Stimulated activated CD4-positive, alpha-beta T cell treated with anti-CD3 and anti-CD28 coated beads, TNF-alpha, amount 100 ng/mL, for 24 hours (primary cell): ENCODE data around the gene PHYHD1.
A peak's percentile ranks its signal among the peaks of the same experiment; 100 is the strongest.

ENCODE experiments used
- DNase-seq, 3 experiments: peaks; one replicate each; pipeline ENCODE4 v3.0.0-alpha.2; 2020; ENCODE audit warnings: low read depth in 3 of 3

Gene PHYHD1

DNA sequence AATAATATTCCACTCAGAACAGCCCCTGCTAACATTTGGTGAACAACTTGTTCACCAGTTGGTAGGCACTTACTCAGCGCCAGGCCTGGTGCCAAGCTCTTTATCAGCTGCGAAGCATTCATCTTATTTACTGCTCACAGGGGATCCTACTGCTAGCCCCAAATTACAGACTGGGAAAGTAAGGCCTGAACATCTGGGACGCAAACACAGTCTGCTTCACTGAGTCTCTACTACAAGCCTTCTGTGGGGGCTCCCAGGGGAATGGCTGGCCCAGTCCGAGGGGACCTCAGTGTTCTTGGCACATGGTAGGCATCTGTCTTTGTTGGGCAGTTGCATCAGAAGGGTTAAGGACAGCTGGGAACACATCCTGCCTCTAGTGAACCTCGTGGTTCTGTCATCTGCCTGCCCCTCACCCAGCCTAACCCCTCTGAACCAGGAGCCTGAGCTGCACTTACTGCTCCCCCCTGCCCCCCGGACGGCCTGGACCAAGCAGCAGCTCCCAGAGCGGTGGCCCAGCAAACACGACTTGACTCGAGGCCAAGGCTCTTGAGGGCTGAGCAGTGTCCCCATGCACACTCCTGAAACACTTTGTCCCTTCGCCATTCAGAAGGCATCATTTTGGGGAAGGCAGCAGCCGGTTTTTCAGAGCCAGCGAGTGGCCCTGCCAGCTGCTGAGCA is at the start of gene PHYHD1:
PHYHD1 (plus strand) TSS at position 602 of the 678 bp plus-strand sequence. CDS start 1,342 bp downstream, outside the sequence.
- DNase-seq, result no peak

DNA sequence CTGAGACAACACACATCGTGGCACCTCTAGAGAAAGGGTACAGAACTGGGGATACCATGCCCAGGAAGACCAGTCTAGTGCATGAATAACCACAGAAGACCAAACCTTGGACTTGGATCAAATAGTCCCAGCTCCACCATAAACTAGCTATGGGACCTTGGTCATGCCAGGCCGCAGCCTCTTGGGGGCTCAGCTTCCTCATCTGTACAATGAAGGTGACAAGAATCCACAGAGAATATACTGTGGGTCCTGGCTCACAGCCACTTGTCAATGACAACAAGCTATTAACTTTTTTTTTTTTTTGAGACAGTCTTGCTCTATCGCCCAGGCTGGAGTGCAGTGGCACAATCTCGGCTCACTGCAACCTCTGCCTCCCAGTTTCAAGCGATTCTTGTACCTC is 42.9 kb upstream of the PHYHD1 start:
- DNase-seq, result no peak

DNA sequence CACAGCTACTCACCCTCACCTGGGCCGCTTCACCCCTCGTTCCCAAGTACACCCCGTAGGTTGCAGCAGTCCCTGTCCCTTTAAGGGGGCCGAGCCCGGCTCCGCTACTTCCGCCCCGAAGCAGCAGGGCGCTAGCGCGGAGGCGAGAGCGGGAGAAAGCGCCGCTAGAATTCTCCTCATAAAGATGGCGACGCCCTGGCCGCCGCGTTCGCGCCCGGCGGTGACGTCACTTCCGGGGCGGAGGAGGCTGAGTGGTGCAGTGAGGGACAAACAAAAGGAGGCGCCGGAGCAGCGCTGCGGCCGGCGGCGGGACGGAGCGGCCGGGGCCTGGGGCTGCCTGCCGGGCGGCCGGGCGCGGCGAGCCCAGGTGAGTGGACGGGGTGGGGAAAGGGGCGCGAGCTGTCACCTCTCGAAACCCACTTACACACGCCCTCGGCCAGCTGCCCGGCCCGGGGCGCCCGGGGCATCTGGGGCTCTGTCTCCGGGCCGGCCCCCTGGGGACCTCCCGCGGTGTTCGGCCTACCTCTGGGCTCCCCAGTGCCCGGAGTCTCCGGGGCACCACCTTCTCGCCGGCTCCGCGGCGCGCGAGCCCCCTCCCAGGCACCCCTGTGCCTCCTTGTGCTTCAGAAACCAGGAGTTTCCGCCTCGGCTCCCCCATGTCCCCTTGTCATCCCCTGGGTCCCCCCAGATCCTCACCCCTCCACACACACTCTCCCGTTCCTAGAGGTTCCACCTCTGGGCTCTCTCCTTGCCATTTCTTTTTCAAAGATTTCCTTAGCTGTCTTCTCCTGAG is 38.7 kb upstream of the PHYHD1 start, which contains the start of the genes KYAT1 and LRRC8A:
KYAT1 (minus strand) TSS at position 67 of the 793 bp plus-strand sequence. CDS start 36,545 bp downstream, outside the sequence.
LRRC8A (plus strand) TSS at position 250 of the 793 bp plus-strand sequence. CDS start 25,032 bp downstream, outside the sequence.
- DNase-seq, result peak; percentile 98 to 99 (median 99)

DNA sequence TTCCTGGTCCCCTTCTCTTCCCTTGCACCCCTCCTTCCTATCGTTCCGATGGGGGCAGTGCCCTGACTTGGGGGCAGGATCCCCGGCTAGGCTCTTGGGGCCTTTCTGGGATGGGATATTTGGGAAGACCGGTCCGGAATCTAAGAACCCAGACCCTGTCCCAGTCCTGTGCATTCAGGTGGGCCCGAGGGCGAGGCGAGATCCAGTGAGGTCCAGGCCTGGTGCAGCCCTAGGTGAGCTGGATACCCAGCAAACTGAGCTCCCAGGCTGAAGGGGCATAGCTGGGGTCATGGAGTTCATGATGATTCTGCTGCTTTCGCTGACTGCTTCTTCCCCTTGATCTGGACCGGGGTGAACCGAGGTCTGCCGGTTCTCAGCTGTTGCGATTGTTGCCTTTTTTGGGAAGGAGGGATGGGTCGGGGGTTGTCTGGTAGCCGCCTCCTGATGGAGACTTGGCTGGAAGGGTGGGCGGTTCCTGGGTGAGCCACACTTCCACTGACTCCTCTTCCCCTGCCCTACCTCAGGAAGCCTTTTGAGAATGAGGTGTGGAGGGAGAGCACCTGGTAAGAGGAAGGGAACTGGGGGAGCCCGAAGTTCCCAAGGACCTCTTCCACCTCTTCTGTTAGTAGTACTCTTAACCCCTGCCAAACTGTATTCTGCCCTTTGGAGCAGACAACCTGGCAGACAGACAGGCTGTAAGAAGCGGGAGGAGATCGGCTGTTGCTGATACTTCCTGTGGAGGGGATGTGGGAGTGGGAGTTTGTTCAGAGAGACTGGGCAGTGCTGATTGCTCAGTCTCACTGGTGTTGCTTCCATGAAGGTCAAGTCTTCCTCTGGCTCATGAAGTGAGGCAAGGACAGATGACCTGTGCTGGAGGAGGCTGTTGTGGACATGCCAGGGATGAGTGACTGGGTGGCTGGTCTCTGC is 37.8 kb upstream of the PHYHD1 start:
- no peak for DNase-seq

DNA sequence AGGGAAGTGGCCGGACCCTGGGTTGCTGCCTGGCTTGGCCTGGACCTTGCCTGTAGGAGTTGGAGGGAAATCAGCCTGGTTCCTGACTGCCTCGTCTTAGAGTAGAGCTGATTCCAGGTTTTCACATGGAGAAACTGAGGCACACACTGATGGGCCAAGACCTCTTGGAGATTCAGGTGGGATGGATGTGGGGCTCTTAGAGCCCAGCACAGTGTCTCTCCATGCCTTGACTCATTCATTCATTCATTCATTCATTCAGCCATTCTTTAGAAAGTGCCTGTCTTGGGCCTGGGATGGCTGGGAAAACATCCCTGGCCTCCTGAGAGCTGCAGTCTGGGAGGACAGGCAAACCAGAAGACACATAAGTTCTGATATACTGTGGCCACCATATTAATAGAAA is 36.6 kb upstream of the PHYHD1 start:
- no peak for DNase-seq

DNA sequence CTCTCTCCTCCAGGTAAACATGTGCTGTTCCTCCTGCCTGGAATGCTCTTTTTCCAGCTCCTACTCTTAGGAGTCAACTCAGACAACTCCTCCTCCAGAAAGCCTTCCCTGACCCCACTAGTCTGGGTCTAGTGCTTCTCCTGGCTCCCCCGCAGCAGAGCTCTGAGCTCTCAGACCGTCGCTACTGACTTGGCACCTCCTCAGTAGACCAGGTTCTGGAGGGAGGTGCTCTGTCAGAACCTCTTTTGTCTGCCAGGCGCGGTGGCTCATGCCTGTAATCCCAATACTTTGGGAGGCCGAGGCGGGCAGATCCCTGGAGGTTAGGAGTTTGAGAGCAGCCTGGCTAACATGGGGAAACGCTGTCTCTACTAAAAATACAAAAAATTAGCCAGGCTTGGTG is 35.4 kb upstream of the PHYHD1 start:
- DNase-seq, result no peak

DNA sequence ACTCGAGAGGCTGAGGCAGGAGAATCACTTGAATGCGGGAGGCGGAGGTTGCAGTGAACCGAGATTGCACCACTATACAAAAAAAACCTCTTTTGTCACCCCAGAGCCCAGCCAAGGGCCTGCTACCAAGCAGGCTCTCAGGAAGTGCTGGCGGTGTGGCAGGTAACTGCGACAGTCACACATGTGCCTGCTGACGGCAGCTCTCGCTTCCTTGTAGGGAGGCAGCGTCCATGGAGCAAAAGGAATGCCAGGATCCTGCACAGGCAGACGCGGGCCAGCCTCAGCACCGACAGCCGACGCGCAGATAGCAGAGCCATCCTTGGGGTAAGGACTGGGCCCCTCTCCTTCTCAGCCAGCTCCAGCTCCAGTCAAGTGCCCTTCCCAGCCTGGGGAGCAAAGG is 35.0 kb upstream of the PHYHD1 start:
- no peak for DNase-seq

DNA sequence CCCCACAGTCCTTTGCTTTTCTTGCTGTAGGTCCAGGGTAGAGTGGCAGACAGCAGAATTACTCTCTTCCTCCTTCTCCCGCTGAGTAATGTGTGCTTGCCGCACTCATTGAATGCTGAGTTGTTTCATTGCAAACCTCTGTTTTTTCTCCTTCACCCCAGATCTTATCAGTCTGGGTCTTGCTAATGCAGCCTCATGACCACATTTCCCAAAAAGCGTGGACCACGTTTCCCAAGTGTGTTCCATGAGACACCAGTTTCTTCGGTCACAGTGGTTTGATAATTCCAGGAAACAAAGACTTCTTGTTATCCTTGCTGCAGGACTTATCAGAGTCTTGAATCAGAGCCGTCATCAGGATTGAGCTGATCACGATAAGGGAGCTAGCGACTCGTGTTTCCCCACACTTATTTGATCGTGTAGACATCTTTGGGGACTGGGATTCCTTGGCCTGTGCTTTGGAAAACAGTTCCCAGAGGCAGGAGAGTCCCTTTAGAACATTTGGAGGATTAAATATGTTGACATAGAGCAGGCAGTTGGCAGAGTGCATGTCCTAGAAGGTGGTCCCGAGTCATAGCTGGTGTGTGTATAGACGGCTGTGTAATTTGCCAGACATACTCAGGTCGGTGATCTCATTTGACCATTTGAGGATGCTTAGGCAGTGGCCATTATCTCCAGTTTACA is 34.4 kb upstream of the PHYHD1 start:
- DNase-seq, result no peak

DNA sequence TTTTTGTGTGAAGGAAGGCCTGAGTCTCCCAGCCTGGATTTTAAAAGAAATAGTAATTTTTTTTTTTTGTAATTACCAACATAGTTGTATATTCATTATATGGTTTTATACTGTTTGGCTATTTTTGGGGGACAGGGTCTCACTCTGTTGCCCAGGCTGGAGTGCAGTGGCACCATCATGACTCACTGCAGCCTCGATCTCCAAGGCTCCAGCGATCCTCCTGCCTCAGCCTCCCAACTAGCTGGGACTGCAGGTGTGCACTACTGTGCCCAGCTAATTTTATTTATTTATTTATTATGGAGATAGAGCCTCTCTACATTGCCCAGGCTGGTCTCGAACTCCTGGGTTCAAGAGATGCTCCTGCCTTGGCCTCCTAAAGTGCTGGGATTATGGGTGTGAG is 33.7 kb upstream of the PHYHD1 start:
- no peak for DNase-seq

DNA sequence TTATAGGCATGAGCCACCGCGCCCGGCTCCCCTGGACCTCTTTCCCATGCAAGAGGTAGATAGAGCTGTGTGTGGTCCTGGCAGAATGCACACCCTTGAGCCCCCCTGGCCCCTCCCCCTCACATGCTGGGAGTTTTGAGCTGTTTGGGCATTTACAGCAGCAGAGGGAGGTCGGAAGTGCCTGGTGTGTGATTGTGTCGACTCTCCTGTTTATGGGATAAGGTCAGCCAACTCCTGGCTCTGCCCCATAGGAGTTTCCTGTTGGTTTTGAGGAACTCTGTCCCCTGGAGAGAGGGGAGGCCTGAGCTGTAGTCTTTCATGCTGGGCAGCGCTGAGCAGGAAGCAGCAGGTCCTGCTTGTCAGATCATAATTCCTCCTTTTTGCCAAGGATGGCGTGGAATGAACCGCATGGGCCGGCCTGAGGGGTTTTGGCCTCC is 32.9 kb upstream of the PHYHD1 start:
- no peak for DNase-seq

DNA sequence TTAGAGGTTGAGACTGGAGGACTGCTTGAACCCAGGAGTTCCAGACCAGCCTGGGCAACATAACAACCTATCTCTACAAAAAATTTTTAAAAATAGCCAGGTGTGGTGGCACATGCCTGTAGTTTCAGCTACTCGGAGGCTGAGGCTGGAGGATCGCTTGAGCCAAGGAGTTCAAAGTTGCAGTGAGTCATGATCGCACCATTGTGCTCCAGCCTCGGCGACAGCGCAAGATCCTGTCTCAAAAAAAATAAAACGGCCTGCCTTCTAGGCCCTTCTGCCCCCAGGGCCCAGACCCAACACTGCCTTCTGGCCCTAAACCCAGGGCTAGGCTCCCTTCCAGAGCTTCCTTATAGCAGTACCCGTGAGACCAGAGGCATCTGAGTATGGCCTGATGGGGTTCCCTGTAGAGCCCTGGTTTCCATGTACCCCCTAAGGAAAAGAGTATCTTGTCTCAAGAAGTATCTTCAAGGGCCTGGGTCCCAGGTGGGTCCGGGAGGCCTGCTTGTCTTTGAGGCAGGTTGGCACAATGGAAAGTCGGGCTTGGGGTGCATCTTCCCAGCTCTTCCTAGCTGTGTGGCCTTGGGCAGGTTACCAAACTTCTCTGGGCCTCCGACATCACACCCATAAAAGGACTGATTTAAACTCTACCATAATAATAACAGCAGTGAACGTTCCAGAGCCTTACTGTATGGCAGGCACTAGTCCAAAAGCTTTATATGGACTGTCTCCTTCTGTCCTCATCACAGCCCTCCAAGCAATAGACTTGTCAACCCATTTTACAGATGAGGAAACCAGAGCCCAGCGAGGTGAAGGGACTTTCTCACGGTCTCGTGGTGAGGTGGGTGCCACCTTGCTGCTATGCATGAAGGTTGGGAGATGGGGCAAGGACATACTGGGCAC is 29.2 kb upstream of the PHYHD1 start:
- DNase-seq, result no peak

DNA sequence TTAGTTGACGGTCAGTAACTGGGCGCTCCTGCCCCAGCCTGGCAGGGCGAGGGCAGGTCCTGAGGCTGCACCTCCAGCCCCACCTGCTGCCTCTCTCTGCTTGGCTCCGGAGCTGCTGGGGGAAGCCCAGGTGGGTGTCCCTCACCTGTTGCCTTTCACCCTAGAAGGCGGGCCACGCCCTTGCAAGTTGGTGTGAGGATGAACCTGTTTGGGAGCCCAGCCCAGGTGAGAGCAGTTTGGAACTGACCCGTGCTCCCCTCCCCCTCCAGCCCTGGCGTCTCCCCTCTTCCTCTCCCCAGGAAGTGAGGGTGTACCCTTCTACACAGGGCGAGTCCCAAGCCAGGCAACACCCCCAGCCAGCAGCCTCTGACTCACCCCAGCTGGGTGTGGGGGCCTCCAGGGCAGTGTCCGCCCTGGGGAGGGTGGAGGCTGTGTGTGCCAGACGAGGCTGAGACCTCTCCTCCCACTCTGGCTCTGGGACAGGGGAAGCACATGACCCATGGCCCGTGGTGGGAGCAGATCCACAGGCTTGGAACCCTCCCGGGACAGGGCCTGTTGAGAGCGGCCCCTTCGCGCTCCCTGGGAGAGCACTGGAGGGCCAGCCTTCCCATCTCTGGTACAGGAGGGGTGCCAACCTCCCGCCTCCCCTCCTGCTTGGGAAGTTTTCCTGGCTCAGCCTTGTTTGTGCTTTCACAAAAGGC is 28.4 kb upstream of the PHYHD1 start:
- DNase-seq, result no peak

DNA sequence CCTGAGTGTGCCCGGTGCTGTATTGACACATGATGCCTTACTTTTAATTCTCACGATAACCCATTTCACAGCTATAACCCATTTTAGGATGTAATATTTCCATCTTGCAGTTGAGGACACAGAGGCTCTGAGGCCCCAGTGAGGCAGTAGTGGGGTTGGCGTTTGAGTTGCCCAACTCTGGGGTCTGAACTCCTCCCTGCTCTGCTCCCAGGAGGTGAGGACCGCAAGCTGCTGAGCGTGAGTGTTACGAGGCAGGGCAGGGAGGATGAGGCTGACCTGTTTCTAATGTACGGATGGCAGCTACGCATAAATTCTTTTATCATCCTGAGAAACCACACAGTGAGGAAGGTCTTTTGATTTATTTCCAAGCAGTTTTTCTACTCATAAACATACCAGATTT is 27.4 kb upstream of the PHYHD1 start:
- no peak for DNase-seq

DNA sequence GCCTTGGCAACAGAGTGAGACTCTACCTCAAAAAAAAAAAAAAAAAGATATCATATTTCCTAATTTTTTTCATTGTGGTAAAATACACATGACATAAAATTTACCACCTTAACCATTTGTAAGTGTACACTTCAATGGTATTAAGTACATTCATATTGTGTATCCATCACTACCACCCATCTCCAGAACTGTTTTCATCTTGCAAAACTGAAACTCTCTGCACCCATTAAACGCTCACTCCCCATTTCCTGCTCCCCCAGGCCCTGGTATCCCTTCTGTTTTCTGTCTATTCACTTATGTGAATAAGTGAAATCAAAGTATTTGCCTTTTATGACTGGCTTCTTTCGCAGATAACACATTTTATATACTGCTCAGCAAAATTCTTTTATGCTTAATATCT is 26.0 kb upstream of the PHYHD1 start:
- no peak for DNase-seq

DNA sequence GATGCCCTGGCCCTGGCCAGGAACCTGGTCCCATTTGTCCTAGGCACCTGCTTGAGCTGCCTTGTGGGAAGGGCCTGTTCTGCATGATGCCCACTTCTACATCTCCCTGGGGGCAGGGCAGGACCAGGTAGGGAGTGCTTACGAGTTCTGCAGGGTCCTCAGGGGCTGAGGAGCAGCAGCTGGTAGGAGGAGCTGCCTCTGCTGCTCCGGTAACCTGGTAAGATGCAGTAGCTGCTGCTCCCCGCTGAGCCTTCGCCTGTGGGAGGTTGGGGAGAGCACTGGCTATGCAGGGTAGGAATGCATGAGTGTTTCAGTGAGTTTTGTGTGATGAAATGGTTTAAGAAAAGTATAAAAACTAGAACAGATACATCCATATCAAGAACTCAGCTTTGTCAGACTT is 25.2 kb upstream of the PHYHD1 start:
- DNase-seq, result no peak

DNA sequence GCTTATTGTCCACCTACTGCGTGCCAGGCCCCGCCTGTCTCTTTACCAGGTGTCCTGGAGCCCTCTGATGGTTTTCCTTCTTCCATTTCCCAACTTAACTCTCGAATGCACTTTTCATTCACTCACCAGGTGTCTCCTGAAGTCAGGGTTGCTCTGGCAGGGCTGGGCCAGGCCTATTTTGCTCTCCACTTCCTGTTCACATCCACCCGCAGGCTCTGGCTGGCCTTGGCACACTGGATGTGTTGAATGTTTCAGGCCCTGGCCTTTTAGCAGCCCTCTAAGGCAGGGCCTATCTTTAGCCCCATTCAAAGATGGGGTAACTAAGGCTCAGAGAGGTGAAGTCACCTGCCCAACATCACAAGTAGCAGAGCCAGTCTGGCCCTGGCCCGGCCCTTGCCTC is 22.4 kb upstream of the PHYHD1 start:
- DNase-seq, result no peak

DNA sequence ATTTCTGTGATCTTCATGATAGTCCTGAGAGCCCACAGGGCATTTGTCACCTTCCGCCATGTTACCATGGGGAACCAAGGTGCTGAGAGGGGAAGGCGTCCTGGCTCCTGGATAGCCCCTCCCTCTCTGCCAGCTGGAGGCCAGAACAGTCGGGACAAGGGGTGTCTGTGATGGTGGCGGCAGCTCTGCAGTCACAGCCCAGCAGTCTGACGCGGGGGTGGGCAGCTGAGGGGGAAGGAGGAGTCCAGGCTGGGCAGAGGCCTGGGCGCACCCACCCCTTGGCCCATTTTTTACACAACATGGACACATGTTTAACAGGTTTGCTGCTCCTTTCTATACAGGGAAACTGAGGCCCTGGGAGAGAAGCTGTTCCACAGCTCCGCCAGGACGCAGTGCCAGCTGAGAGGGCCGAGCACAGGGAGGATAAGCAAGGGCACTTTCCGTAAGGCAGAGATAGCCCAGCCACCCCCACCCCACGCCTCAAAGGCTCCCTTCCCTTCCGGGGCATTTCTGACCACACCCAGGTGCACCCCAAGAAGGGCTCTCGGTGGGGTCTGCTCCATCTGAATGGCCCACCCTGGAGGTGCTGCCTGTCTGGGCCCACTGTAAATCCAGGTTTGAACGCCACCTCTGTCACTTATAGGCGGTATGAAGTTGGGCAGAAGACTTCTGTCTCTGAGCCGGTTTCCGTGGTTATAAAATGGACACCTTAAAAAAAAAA is 21.8 kb upstream of the PHYHD1 start:
- DNase-seq, result no peak

DNA sequence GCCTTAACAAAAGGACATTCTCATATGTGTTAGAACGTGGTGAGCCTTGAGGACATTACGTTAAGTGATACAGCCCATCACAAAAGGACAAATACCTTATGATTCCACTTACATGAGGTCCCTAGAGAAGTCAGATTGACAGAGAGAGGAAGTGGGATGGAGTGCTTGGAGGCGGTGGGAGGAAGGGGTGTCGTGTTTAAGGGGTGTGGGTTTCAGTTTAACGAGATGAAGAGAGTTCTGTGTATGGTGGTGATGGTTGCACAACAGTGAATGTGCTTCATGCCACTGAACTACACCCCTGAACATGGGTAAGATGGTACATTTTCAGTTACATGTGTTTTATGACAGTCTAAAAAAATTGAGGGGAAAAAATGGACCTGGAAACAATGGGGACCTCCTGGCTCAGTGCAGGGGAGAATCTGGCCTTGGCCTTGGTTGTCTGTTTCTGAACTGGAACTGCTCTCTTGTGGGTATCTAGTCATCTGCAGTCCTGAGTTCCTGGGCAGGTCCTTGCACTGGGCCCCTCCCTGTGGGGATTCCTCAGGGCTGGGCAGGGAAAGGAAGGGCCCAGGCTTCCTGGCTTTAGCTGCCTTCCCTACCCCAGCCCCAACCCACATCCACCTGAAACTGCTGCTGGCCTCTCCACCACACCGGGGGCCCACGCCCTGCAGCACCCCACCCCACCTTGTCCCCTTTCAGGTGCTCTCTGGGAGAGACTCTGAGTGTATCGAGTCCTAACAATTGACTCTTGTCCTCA is 21.0 kb upstream of the PHYHD1 start:
- peak in 1 of 3 experiments; percentile 16 for DNase-seq
